HCT116 (cell line): ENCODE data around the gene MSANTD3. TPM values are rescaled to one million over a fixed set of nuclear protein-coding genes. Genes with fewer than 3 reads are reported as not detected.

Experiments used
- ATAC-seq: fragments of 200-7000 bp; cut with Tn5 transposase; 2 replicates; pipeline ENCODE4 v1.9.1; 2020; ENCODE audit warnings: mild to moderate bottlenecking, moderate library complexity
- BruUV-seq: library from RNA; stranded (reverse); fragments of 400-500 nt; replicated peaks from 2 replicates; lab custom pipeline; 2021; lab: Mats Ljungman, UMichigan
- CTCF ChIA-PET: fragments of 300-600 bp; sonication (Branson Sonifier 250); formaldehyde crosslinking; loops from one replicate; lab custom pipeline; 2021; ENCODE audit warnings: antibody characterized with exemption; lab: Charles Lee
- POLR2A ChIA-PET: fragments of 300-600, 350-600 bp; sonication (Branson Sonifier 250); formaldehyde crosslinking; loops from one replicate; lab custom pipeline; 2021; ENCODE audit warnings: antibody characterized with exemption; lab: Charles Lee
- RAD21 ChIA-PET, 2 experiments: fragments of 300-600 bp; sonication (Branson Sonifier 250); formaldehyde crosslinking; loops; one replicate each; lab custom pipeline; 2023; ENCODE audit warnings: low total read pairs in 2 of 2; ENCODE audit not compliant: uncharacterized antibody in 2 of 2, unreplicated experiment in 2 of 2, low non-redundant PET in 1 of 2; lab: Charles Lee
- DNase-seq: peaks from one replicate; pipeline ENCODE4 v3.0.0-alpha.2; 2010; ENCODE audit warnings: low read depth, low spot score
- H2AFZ ChIP-seq: fragments of 200-600 bp; shearing (Covaris generic), sonication (generic); 2 replicates; pipeline ENCODE4 v1.6.1; 2017; ENCODE audit warnings: low read depth, mixed run types, mixed read lengths, antibody characterized with exemption, low read length; ENCODE audit not compliant: poor library complexity, severe bottlenecking
- H3K27ac ChIP-seq: 2 replicates; pipeline ENCODE4 v1.5.1; 2012; ENCODE audit warnings: low read depth, low read length
- H3K27me3 ChIP-seq: fragments of 200-600 bp; sonication (generic); 2 replicates; pipeline ENCODE4 v1.6.1; 2016; ENCODE audit warnings: mixed run types, low read length, mixed read lengths; ENCODE audit not compliant: insufficient read depth
- H3K36me3 ChIP-seq, 2 experiments: fragments of 200-500 bp in 1 of 2; fragments of 200-600 bp in 1 of 2; sonication (Bioruptor generic) in 1 of 2; sonication (generic) in 1 of 2; 2 replicates each; pipeline versions ENCODE4 v1.5.1 to v1.6.1; 2014 to 2016; ENCODE audit warnings: low read length in 2 of 2, inconsistent platforms in 1 of 2, mixed read lengths in 1 of 2, mixed run types in 1 of 2; ENCODE audit not compliant: insufficient read depth in 2 of 2, control insufficient read depth in 1 of 2
- H3K4me1 ChIP-seq, 2 experiments: fragments of 200-600 bp in 1 of 2; sonication (generic) in 1 of 2; 2 replicates each; pipeline versions ENCODE4 v1.5.1 to v1.6.1; 2012 to 2017; ENCODE audit warnings: low read length in 2 of 2, inconsistent platforms in 1 of 2, mild to moderate bottlenecking in 1 of 2, mixed read lengths in 1 of 2, mixed run types in 1 of 2, moderate library complexity in 1 of 2; ENCODE audit not compliant: insufficient read depth in 2 of 2, control insufficient read depth in 1 of 2
- H3K4me2 ChIP-seq: fragments of 200-600 bp; sonication (generic); 2 replicates; pipeline ENCODE4 v1.6.1; 2017; ENCODE audit warnings: mixed run types, low read length, mixed read lengths
- H3K4me3 ChIP-seq, 2 experiments: fragments of 200-600 bp in 1 of 2; sonication (generic) in 1 of 2; replicated peaks in 1 of 2; 2 replicates each; pipeline ENCODE4 v1.5.1; 2011 to 2016; ENCODE audit warnings: low read length in 2 of 2, control low read depth in 1 of 2, low read depth in 1 of 2, mild to moderate bottlenecking in 1 of 2, mixed read lengths in 1 of 2, mixed run types in 1 of 2
- H3K79me2 ChIP-seq: fragments of 200-600 bp; sonication (generic); 2 replicates; pipeline ENCODE4 v1.6.1; 2017; ENCODE audit warnings: mild to moderate bottlenecking, mixed run types, low read length, moderate library complexity, mixed read lengths; ENCODE audit not compliant: insufficient read depth
- H3K9ac ChIP-seq: fragments of 200-600 bp; sonication (generic); 2 replicates; pipeline ENCODE4 v1.6.1; 2016; ENCODE audit warnings: low read length, mixed read lengths
- H3K9me2 ChIP-seq: fragments of 200-600 bp; sonication (generic), shearing (Covaris generic); 2 replicates; pipeline ENCODE4 v1.6.1; 2017; ENCODE audit warnings: mixed run types, mild to moderate bottlenecking, moderate library complexity; ENCODE audit not compliant: insufficient read depth
- H3K9me3 ChIP-seq, 2 experiments: fragments of 200-500 bp in 1 of 2; fragments of 200-600 bp in 1 of 2; sonication (Bioruptor generic) in 1 of 2; sonication (generic) in 1 of 2; 2 replicates each; pipeline ENCODE4 v1.6.1; 2014 to 2017; ENCODE audit warnings: low read length in 2 of 2, mixed read lengths in 2 of 2, inconsistent platforms in 1 of 2, low read depth in 1 of 2, mild to moderate bottlenecking in 1 of 2, mixed run types in 1 of 2, moderate library complexity in 1 of 2; ENCODE audit not compliant: control insufficient read depth in 1 of 2, insufficient read depth in 1 of 2
- H4K20me1 ChIP-seq: fragments of 200-600 bp; sonication (generic), shearing (Covaris generic); 2 replicates; pipeline ENCODE4 v1.6.1; 2017; ENCODE audit warnings: mixed run types, mild to moderate bottlenecking, moderate library complexity; ENCODE audit not compliant: insufficient read depth
- ATF3 ChIP-seq: IDR thresholded peaks from 2 replicates; pipeline ENCODE4 v1.6.1; 2012
- ELF1 ChIP-seq: IDR thresholded peaks from 2 replicates; pipeline ENCODE4 v1.6.1; 2012; ENCODE audit warnings: low read depth, borderline replicate concordance
- EZH2 ChIP-seq: fragments of 200-600 bp; sonication (generic); IDR thresholded peaks from 2 replicates; pipeline ENCODE4 v1.6.1; 2017; ENCODE audit warnings: antibody characterized with exemption, mixed run types
- FOSL1 ChIP-seq: IDR thresholded peaks from 2 replicates; pipeline ENCODE4 v1.6.1; 2012; ENCODE audit warnings: low read depth
- POLR2A ChIP-seq: IDR thresholded peaks from 2 replicates; pipeline ENCODE4 v1.7.0; 2011; ENCODE audit warnings: borderline replicate concordance; ENCODE audit not compliant: insufficient read depth, insufficient read length; ENCODE audit errors: extremely low read depth
- REST ChIP-seq: IDR thresholded peaks from 2 replicates; pipeline ENCODE4 v1.6.1; 2012; ENCODE audit warnings: low read depth
- SP1 ChIP-seq: IDR thresholded peaks from 2 replicates; pipeline ENCODE4 v1.6.1; 2012; ENCODE audit warnings: low read depth
- SRF ChIP-seq: IDR thresholded peaks from 2 replicates; pipeline ENCODE4 v1.6.1; 2012; ENCODE audit warnings: low read depth
- ZFX ChIP-seq: fragments of 450-650 bp; IDR thresholded peaks from 2 replicates; pipeline ENCODE4 v1.6.1; 2017
- ZNF274 ChIP-seq: fragments of 200-500 bp; sonication (Bioruptor generic); IDR thresholded peaks from 2 replicates; pipeline ENCODE4 v1.6.1; 2014; ENCODE audit warnings: mild to moderate bottlenecking, low read depth, low read length, inconsistent platforms
- intact Hi-C: fragments of 100-400 bp; cut with micrococcal nuclease; formaldehyde crosslinking; loops from 2 replicates; pipeline ENCODE4 v1.10.0; 2022
- total RNA-seq: library from RNA; stranded (reverse); gene quantifications from one replicate; pipeline ENCODE4 v1.2.1, GENCODE V29; 2021; ENCODE audit not compliant: unreplicated experiment

The MSANTD3 gene
- total RNA-seq, 1 experiment from 2014 or later: 31.3 TPM

GRCh38 chr9:100465761-100466160, 38.8 kb downstream of the MSANTD3 start (continued):
- TF ChIP-seq REST (no peak), SRF (no peak), POLR2A (no peak), ZFX (no peak), ZNF274 (no peak), ELF1 (no peak), SP1 (no peak), FOSL1 (no peak), EZH2 (no peak)

DNA sequence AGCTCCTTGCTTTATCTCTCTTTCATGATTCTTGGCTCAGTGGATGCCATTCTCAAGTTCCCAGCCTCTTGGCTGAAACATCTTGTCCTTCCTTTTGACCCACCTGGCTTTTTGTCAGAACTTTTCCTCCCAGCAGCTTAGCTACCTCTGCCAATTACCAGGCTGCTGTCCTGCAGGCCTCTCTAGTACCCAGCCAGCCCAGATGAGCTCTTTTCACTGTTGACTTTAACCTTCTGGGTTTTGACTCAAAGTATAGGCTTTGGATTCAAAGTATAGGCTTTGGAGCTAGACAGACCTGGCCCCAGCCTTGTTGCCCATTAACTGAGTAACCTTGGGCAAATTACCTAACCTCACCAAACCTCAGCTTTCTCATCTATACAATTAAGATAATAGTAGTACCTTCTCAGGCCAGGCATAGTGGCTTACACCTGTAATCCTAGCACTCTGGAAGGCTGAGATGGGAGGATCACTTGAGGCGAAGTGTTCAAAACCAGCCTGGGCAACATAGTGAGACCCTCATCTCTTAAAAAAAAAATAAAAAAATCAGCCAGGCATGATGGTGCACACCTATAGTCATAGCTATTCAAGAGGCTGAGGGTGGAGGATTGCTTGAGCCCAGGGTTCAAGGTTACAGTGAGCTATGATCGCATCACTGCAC, 39.4 kb downstream of the MSANTD3 start:
- Histone ChIP-seq H4K20me1 (no peaks in the 10 kb centered on the region), H3K36me3 (no peaks in the 10 kb centered on the region), H3K27ac (no peak overlapping the region), H3K4me2 (no peak overlapping the region), H3K9me3 (no peaks in the 10 kb centered on the region), H3K79me2 (no peaks in the 10 kb centered on the region), H3K4me1 (no peaks in the 10 kb centered on the region), H3K9me2 (no peaks in the 10 kb centered on the region), H3K9ac (no peak overlapping the region), H3K4me3 (no peak overlapping the region), H2AFZ (no peak overlapping the region), H3K27me3 (no peaks in the 10 kb centered on the region)
- ATAC-seq: no peak
- TF ChIP-seq ELF1 (no peak), ATF3 (no peak)
- no TSS peak for BruUV-seq
- ChIA-PET CTCF (no interaction called here), RAD21 (no interaction called here), POLR2A (interaction anchor here (0.5 kb wide), 1 partner anchor 61 kb away, joined by 3 read pairs; no protein-coding TSS in a partner anchor)
- intact Hi-C loops: no loop called here
- no peak for DNase-seq
